H9 (cell line): ENCODE results near the gene CTDSPL. TPM values are rescaled to one million over a fixed set of nuclear protein-coding genes. Genes with fewer than 3 reads are reported as not detected.

Source experiments
- DNase-seq: peaks from one replicate; pipeline ENCODE4 v3.0.0-alpha.2; 2017
- H2AFZ ChIP-seq: one replicate; pipeline ENCODE4 v1.6.1; 2013; ENCODE audit warnings: mild to moderate bottlenecking, low read length, control low read depth, moderate library complexity
- H2AK5ac ChIP-seq: 2 replicates; pipeline ENCODE4 v1.6.1; 2013; ENCODE audit warnings: low read length, control low read depth, mixed read lengths; ENCODE audit not compliant: insufficient read length
- H2BK120ac ChIP-seq: one replicate; pipeline ENCODE4 v1.6.1; 2013; ENCODE audit warnings: low read depth, mild to moderate bottlenecking, low read length, control low read depth, inconsistent platforms; ENCODE audit not compliant: poor library complexity, severe bottlenecking
- H2BK12ac ChIP-seq: 2 replicates; pipeline ENCODE4 v1.6.1; 2013; ENCODE audit warnings: low read length, control low read depth, mixed read lengths, low read depth; ENCODE audit not compliant: insufficient read length
- H2BK15ac ChIP-seq: 2 replicates; pipeline ENCODE4 v1.6.1; 2013; ENCODE audit warnings: low read depth, low read length, control low read depth
- H2BK20ac ChIP-seq: one replicate; pipeline ENCODE4 v1.6.1; 2013; ENCODE audit warnings: low read depth, mild to moderate bottlenecking, low read length, control low read depth, inconsistent platforms; ENCODE audit not compliant: poor library complexity, severe bottlenecking
- H2BK5ac ChIP-seq: 2 replicates; pipeline ENCODE4 v1.6.1; 2013; ENCODE audit warnings: low read length, control low read depth, mixed read lengths; ENCODE audit not compliant: insufficient read length
- H3K14ac ChIP-seq: 2 replicates; pipeline ENCODE4 v1.6.1; 2013; ENCODE audit warnings: low read length, control low read depth; ENCODE audit not compliant: insufficient read depth
- H3K18ac ChIP-seq: 2 replicates; pipeline ENCODE4 v1.6.1; 2013; ENCODE audit warnings: low read depth, mild to moderate bottlenecking, mixed read lengths, low read length, control low read depth; ENCODE audit not compliant: insufficient read length
- H3K23ac ChIP-seq: 2 replicates; pipeline ENCODE4 v1.6.1; 2013; ENCODE audit warnings: low read length, control low read depth, mixed read lengths, low read depth; ENCODE audit not compliant: insufficient read length
- H3K23me2 ChIP-seq: 2 replicates; pipeline ENCODE4 v1.6.1; 2013; ENCODE audit warnings: low read depth, mild to moderate bottlenecking, mixed read lengths, low read length, control low read depth; ENCODE audit not compliant: insufficient read length, poor library complexity, severe bottlenecking
- H3K27ac ChIP-seq: 2 replicates; pipeline ENCODE4 v1.5.1; 2013; ENCODE audit warnings: low read length, control low read depth, mixed read lengths, low read depth; ENCODE audit not compliant: insufficient read length
- H3K27me3 ChIP-seq: 2 replicates; pipeline ENCODE4 v1.6.1; 2013; ENCODE audit warnings: low read length, control low read depth, inconsistent platforms; ENCODE audit not compliant: insufficient read depth
- H3K4ac ChIP-seq: 2 replicates; pipeline ENCODE4 v1.6.1; 2013; ENCODE audit warnings: low read depth, mild to moderate bottlenecking, control low read depth, inconsistent platforms, low read length, moderate library complexity
- H3K4me1 ChIP-seq: 2 replicates; pipeline ENCODE4 v1.6.1; 2013; ENCODE audit warnings: low read length, control low read depth, inconsistent platforms; ENCODE audit not compliant: insufficient read depth
- H3K4me2 ChIP-seq: 2 replicates; pipeline ENCODE4 v1.6.1; 2013; ENCODE audit warnings: low read length, control low read depth, mixed read lengths; ENCODE audit not compliant: insufficient read length, insufficient read depth
- H3K56ac ChIP-seq: 2 replicates; pipeline ENCODE4 v1.6.1; 2013; ENCODE audit warnings: low read depth, mild to moderate bottlenecking, mixed read lengths, low read length, control low read depth; ENCODE audit not compliant: insufficient read length
- H3K79me1 ChIP-seq: 2 replicates; pipeline ENCODE4 v1.6.1; 2013; ENCODE audit warnings: low read depth, mild to moderate bottlenecking, moderate library complexity, low read length, control low read depth, inconsistent platforms; ENCODE audit not compliant: insufficient read depth, poor library complexity, severe bottlenecking
- H3K79me2 ChIP-seq: 2 replicates; pipeline ENCODE4 v1.6.1; 2013; ENCODE audit warnings: low read length, control low read depth, inconsistent platforms; ENCODE audit not compliant: insufficient read depth
- H3K9ac ChIP-seq: 2 replicates; pipeline ENCODE4 v1.6.1; 2013; ENCODE audit warnings: low read length, control low read depth, mixed read lengths; ENCODE audit not compliant: insufficient read length; ENCODE audit errors: extremely low read depth
- H3K9me3 ChIP-seq: one replicate; pipeline ENCODE4 v1.6.1; 2013; ENCODE audit warnings: low read depth, low read length, inconsistent platforms; ENCODE audit not compliant: control insufficient read depth
- H3T11ph ChIP-seq: one replicate; pipeline ENCODE4 v1.6.1; 2013; ENCODE audit warnings: mild to moderate bottlenecking, low read length, control low read depth, inconsistent platforms
- H4K20me1 ChIP-seq: one replicate; pipeline ENCODE4 v1.6.1; 2013; ENCODE audit not compliant: control insufficient read depth, insufficient read length, insufficient read depth
- H4K5ac ChIP-seq: 2 replicates; pipeline ENCODE4 v1.6.1; 2013; ENCODE audit warnings: low read depth, mild to moderate bottlenecking, mixed read lengths, low read length, control low read depth; ENCODE audit not compliant: insufficient read length
- H4K8ac ChIP-seq: replicated peaks from 2 replicates; pipeline ENCODE4 v1.6.1; 2013; ENCODE audit warnings: low read length, control low read depth, mixed read lengths, low read depth; ENCODE audit not compliant: insufficient read length
- H4K91ac ChIP-seq: 2 replicates; pipeline ENCODE4 v1.6.1; 2013; ENCODE audit warnings: low read depth, mild to moderate bottlenecking, moderate library complexity, mixed read lengths, low read length, control low read depth; ENCODE audit not compliant: insufficient read length
- H3K27ac Mint-ChIP-seq, 3 experiments: 2 replicates in 2 of 3; 3 replicates in 1 of 3; pipeline ENCODE4 v1.8.0; 2020 to 2021; ENCODE audit warnings: mixed read lengths in 3 of 3, mild to moderate bottlenecking in 1 of 3, moderate library complexity in 1 of 3
- H3K27me3 Mint-ChIP-seq: 2 replicates; pipeline ENCODE4 v1.8.0; 2021; ENCODE audit warnings: low read depth, mild to moderate bottlenecking, moderate library complexity, mixed read lengths
- H3K36me3 Mint-ChIP-seq, 3 experiments: 2 replicates in 2 of 3; 3 replicates in 1 of 3; pipeline ENCODE4 v1.8.0; 2020 to 2021; ENCODE audit warnings: low read depth in 3 of 3, mixed read lengths in 3 of 3; ENCODE audit not compliant: insufficient read depth in 1 of 3
- H3K4me1 Mint-ChIP-seq, 2 experiments: 2 replicates each; pipeline ENCODE4 v1.8.0; 2020; ENCODE audit warnings: mixed read lengths in 2 of 2
- H3K4me3 Mint-ChIP-seq, 2 experiments: 2 replicates in 1 of 2; 3 replicates in 1 of 2; pipeline ENCODE4 v1.8.0; 2020 to 2021; ENCODE audit warnings: mild to moderate bottlenecking in 2 of 2, mixed read lengths in 2 of 2, moderate library complexity in 1 of 2
- H3K9me3 Mint-ChIP-seq, 2 experiments: 2 replicates in 1 of 2; 3 replicates in 1 of 2; pipeline ENCODE4 v1.8.0; 2020; ENCODE audit warnings: mild to moderate bottlenecking in 2 of 2, mixed read lengths in 2 of 2, moderate library complexity in 1 of 2
- CTCF ChIP-seq: fragments of 200-600 bp; sonication (generic); conservative IDR thresholded peaks from 3 replicates; pipeline ENCODE4 v1.8.0; 2021; ENCODE audit warnings: antibody characterized with exemption, mild to moderate bottlenecking
- WGBS: extraction: QIAGEN DNeasy Blood & Tissue Kit; methylation state at CpG from one replicate; pipeline ENCODE4 v1.1.7; 2013; ENCODE audit warnings: missing lambda C conversion rate, low lambda C conversion rate, mixed read lengths; ENCODE audit not compliant: insufficient read length; ENCODE audit errors: extremely low coverage; 5-methylcytosine and 5-hydroxymethylcytosine counted together
- total RNA-seq: library from RNA; stranded (reverse); gene quantifications from 2 replicates; pipeline ENCODE4 v1.2.1, GENCODE V29; 2021

CTDSPL gene
- total RNA-seq, 1 experiment from 2014 or later = 20.8 TPM

DNA sequence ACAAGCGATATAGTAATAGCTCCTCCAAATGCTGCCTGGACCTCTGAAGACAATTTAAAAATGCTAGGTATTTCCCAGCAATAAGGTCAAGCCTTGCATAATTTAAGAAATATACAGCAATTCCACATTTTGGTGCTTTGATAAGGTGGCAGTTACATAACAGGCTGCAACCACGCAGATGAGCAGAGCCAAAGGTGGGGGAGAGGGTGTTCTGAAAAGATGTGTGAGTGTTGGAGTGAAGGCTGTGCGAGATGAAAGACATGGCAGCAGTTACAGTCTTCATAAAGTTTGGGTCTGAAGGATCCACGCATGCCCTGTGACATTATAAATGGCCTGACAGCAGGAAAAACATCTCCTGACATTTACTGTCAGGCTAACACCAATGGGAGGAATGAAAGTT lies 26.1 kb downstream of the CTDSPL start:
- H4K91ac ChIP-seq = no peak overlapping the region
- no peak for TF ChIP-seq CTCF
- no peaks in the 10 kb centered on the region for H3K79me2 ChIP-seq
- no peak overlapping the region for H4K8ac ChIP-seq
- DNase-seq = no peak
- no peak overlapping the region for H3K4me2 ChIP-seq
- Mint-ChIP-seq H3K4me3 (no peak overlapping the region), H3K36me3 (no peaks in the 10 kb centered on the region), H3K9me3 (no peaks in the 10 kb centered on the region), H3K27me3 (no peaks in the 10 kb centered on the region), H3K4me1 (peaks cover 10 to 12% of the 10 kb centered on the region in 2 experiments), H3K27ac (no peak overlapping the region)
- no peak overlapping the region for H2BK120ac ChIP-seq
- H3K27ac ChIP-seq = no peak overlapping the region
- H3K23ac ChIP-seq = no peak overlapping the region
- no peak overlapping the region for H3K9ac ChIP-seq
- no peak overlapping the region for H2AK5ac ChIP-seq
- no peaks in the 10 kb centered on the region for H4K20me1 ChIP-seq
- peaks cover 1% of the 10 kb centered on the region for H3K4me1 ChIP-seq
- no peak overlapping the region for H2BK15ac ChIP-seq
- H3K18ac ChIP-seq = no peak overlapping the region
- H2BK20ac ChIP-seq = no peak overlapping the region
- H3K14ac ChIP-seq = no peak overlapping the region
- H2BK12ac ChIP-seq = no peak overlapping the region
- H3K4ac ChIP-seq = no peak overlapping the region
- no peaks in the 10 kb centered on the region for H3K79me1 ChIP-seq
- no CpG with 5 or more reads among the region's 4 CpGs for WGBS
- no peak overlapping the region for H3T11ph ChIP-seq
- no peaks in the 10 kb centered on the region for H3K23me2 ChIP-seq
- no peak overlapping the region for H3K56ac ChIP-seq
- H4K5ac ChIP-seq = no peak overlapping the region
- no peak overlapping the region for H2AFZ ChIP-seq
- no peak overlapping the region for H2BK5ac ChIP-seq
- no peaks in the 10 kb centered on the region for H3K27me3 ChIP-seq
- H3K9me3 ChIP-seq = no peaks in the 10 kb centered on the region
